SK-N-SH (cell line): ENCODE data around the gene UBE2D2.

ENCODE experiments used
- CTCF ChIP-seq: fragments of 200-600 bp; sonication (generic); IDR thresholded peaks from 2 replicates; pipeline ENCODE4 v1.6.1; 2017; ENCODE audit warnings: antibody characterized with exemption, mild to moderate bottlenecking, moderate library complexity
- TAF1 ChIP-seq: IDR thresholded peaks from 2 replicates; pipeline ENCODE4 v1.6.1; 2012; ENCODE audit warnings: low read depth, mild to moderate bottlenecking, low read length, moderate library complexity, borderline replicate concordance

GRCh38 chr5:139512786-139513390 is 48.3 kb upstream of the UBE2D2 start:
- TF ChIP-seq TAF1 (no peak), CTCF (no peak; the same call in 1 of the 2 replicates)
